Measurements from ENCODE around the gene PTPRA.

The PTPRA gene

GRCh38 chr20:2937902-2938301 lies 64.6 kb downstream of the PTPRA start:
- no peak for DNase-seq

DNA sequence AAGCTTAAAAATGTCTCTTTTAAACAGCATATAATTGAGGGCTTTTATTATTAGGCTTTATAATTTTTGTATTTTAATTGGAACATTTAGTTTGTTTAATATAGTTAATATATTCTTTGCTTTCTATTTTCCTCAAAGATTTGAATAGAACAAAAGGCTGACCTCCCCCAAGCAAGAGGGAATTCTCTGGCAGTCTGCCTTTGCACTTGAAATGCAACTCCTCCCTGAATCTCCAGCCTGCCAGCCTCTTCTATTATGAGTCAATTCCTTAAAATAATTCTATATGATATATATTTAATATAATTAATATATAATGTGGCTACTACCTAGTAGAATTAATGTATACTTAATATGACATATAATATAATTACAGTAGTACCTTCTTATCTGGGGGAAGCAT lies 69.2 kb downstream of the PTPRA start:
- no peak for DNase-seq

DNA sequence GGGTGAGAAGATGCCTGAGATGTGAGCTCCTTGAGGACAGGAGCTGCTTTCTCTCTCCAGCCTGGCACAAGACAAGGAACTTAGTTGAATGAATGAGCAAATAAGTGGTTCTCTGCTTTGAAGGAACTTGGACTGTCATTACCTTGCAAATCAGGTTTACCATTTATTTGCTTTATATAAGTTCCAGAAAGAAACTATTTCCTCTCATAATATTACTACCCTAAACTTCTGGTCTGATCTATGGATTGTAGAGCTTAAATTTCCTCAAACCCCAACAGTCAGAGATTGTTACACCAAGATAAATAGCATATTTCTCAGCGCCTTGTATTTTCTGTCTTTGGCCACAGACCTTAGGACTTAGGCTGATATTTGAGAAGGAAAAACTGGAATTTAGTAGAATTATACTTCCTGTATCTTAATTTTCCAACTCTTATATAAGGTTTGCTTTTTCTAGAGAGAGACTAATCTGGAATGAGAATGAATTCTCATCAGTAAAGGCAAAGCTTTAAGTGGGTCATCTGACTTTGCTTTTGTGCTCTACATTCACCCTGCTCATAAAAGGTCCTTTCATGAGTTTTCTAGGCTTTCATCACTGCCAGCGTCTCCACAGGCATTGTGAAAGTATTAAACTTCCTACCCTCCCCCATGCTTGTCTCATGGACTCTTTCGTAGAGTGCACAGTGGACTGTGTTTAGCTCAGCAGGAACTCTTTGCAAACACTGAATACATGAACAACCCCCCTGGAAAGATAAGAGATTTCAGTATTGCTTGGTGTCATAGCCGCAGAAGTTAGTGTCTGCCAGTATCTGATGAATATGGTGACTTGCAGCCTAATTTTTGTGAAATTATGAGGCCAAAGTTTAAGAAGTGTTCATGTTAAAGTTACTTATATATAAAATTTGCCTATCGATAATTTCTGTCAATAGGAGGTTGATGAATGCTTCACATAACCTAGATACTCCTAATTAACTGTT lies 74.0 kb downstream of the PTPRA start:
- peak; percentile 83 for DNase-seq

GRCh38 chr20:2948968-2949367 lies 75.7 kb downstream of the PTPRA start:
- DNase-seq = no peak

DNA sequence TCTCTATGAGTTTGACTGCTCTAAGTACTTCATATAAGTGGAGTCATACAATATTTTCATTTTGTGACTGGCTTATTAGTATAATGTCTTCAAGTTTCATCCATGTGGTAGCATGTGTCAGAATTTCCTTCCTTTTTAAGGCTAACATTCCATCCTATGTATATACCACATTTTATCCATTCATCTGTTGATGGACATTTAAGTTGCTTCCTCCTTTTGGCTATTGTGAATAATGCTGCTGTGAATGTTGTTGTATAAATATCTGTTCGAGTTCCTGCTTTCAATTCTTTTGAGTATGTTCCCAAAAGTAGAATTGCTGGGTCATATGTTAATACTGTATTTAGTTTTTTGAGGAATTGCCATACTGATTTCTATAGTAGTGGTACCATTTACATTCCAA lies 79.5 kb downstream of the PTPRA start:
- DNase-seq = peak; percentile 68

- peak; percentile 58 for DNase-seq
Measured at GRCh38 chr20:2955257-2955970, 82.1 kb downstream of the PTPRA start.

DNA sequence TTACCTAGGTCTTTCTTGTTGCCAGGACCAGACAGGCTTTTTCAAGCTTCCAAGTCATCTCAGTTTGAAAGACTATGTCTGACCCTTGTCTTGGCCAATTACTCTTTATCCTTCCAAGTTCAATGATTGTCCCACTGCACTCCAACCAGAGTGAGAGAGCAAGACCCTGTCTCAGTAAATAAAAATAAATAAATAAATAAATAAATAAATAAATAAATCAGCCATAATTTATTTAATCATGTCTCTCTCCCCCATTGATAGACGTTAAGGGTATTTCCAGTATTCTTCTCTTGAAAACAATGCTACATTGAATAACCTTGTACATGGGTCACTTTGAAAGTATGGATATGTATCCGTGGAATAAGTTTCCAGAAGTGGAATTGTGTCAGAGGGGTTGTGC lies 83.2 kb downstream of the PTPRA start:
- DNase-seq = no peak

- no peak for DNase-seq
Measured at GRCh38 chr20:2967841-2968240, 94.6 kb downstream of the PTPRA start.

- no peak for DNase-seq
Measured at GRCh38 chr20:2972126-2972525, 98.8 kb downstream of the PTPRA start.

- DNase-seq = no peak
Measured at GRCh38 chr20:2973574-2973973, 100.3 kb downstream of the PTPRA start.

DNA sequence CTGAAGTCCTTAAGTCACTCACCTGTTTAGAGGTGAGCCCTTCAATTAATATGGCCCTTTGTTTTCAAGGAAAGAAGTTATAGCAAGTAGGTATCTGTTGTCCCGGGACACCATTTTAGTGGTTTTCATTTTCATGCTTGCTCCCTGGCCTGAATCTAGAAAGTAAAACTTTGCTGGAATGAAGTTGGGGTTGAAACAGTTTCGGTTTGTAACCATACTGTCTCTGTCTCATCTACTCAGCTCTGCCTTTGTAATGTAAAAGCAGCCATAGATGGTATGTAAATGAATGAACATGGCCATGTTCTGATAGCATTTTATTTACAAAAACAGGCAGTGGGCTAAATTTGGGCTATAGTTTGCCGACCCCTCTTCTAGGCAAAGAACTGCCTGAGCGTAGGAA lies 105.2 kb downstream of the PTPRA start:
- DNase-seq = peak; percentile 12

DNA sequence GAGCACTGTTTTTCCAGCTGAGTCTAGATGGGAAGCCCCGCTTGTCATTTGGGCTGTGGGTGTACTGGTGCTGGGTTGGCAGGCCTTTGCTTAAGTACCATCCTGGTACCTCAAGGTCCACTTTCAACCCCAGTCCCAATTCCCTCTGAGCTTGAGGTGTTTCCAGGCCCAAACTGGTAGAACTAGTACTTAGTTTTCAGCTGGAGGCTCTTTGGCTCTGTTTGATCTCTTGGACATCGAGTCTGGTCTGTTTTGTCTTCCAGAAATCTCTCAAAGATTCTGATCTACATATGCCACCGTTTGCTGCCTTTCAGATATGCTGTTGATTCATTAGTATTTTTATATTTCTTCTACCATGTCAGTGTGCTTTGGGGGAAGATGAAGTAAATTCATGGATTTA lies 108.4 kb downstream of the PTPRA start:
- DNase-seq = no peak

- DNase-seq = no peak
Measured at GRCh38 chr20:2983508-2983907, 110.2 kb downstream of the PTPRA start.

DNA sequence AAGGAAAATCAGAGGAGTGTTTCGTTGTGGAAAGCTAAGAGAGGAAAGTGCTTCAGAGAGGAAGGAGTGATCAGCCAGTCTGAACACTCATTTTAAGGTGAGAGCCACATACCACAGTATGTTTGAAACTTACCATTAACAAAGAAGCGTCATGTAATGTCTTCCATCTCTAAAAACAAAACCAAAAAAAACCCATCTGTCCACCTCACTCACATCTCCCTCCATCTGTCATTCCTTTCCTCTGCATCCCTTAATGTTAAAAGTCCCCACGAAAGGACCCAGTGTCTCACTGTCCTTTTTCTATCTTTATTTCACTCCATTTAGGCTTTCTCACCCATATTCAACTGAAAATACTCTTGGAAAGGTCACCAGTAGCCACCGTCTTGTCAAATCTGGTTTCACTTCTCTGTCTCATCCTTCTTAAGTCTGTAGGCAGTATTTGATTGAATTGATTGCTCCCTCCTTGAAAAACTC lies 110.8 kb downstream of the PTPRA start:
- DNase-seq = peak; percentile 69

DNA sequence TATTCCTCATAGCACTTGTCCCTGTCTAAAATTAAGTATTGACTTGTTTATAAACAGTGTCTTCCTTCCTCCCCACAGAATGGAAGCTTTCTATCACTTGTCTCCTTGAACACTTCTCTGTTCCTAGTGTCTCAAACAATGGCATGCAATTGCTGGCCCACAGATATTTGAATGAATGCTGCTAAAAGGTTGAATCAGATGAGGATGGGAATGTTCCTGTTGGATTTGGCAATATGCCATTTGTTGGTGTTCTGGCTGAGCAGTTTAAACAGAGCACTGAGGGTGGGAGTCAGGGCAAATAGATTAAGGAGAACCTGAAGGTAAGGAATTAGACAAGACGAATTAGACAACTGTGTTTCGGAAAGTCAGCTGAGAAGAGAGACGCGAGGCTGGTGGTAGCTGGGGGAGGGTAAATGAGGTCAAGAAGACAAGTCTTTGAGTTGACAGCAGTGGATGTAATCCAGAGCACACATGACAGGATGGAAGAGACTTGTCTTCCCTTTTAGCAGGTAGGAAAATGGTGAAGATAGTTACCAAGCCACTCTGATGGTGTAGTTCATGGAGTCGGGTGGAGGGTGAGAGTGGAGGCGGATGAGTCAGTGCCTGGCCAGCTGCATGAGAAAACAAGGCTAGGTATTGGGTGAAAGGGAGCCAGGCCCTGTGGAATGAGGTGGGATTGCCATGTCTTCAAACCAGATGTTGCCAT lies 111.8 kb downstream of the PTPRA start:
- peak; percentile 57 for DNase-seq

GRCh38 chr20:2986466-2986865 lies 113.2 kb downstream of the PTPRA start:
- peak; percentile 95 for DNase-seq

- DNase-seq = no peak
Measured at GRCh38 chr20:2987861-2988260, 114.6 kb downstream of the PTPRA start.

GRCh38 chr20:2991532-2991931 lies 118.3 kb downstream of the PTPRA start:
- DNase-seq = no peak

DNA sequence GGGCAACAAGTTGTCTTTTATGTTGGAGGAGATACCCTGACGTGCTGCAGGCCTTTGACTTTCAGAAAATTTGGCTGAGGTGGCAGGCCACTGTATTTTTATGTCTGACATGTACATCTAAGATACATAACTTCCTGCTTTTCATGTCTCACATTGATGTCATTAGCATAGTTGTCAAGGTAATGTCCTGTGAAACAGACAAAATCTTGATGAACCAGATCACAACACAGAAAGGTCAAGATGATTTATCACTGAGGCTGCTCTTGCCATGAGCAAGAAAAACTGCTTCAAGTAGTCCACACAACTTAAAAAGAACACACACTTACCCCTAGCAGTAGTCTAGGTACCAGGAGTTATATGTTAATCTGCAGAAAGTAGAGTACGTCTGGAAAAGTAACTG lies 120.0 kb downstream of the PTPRA start:
- DNase-seq = no peak

- DNase-seq = no peak
Measured at GRCh38 chr20:2995796-2996195, 122.5 kb downstream of the PTPRA start.

- DNase-seq = no peak
Measured at GRCh38 chr20:2998728-2999127, 125.4 kb downstream of the PTPRA start.

DNA sequence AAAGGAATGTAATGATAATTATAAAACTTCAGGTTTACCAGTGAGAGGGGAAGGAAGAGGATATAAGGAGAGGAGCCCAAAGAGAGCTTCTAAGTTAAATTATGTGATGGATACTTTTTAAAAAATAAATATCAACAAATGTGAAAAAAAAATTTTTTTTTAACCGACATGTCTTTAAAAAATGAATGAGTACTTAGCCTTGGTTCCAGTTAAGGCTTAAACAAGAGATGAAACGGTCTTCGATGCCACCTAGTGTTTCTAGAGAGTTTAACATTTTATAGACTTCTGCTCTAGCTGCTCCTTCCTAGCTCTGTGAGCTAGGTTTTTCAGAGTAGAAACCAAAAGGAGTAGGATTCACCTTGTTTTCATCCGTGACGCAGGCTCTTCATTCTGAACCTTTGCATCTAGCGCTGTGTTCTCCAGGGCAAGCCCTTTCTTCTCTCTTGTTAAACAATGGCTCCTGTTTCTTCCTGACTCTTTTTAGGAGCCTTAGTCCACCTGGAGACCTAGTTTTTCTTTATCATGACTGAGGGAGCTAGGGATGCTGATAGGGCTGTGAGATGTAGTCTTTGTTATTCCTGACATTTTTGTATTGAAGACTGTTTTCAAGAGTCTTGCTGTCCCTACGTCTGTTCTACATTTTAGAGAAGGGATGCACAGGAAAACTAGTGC lies 127.7 kb downstream of the PTPRA start:
- DNase-seq = peak; percentile 49

GRCh38 chr20:3003416-3003815 lies 130.1 kb downstream of the PTPRA start:
- DNase-seq = no peak

Measured in suppressor macrophage treated with lipopolysaccharide for 4 hours (primary cell).